Measurements from ENCODE around the gene FBXO17. TPM values are rescaled to one million over a fixed set of nuclear protein-coding genes. Genes with fewer than 3 reads are reported as not detected.
A peak's percentile ranks its signal among the peaks of the same experiment; 100 is the strongest.
"Not testable (repeated sequence)": the region's sequence is repeated elsewhere in the genome, so short reads cannot be mapped to it uniquely, and the experiment has no call there.

The FBXO17 gene
- total RNA-seq, 1 donor from 2014 or later = not detected

DNA sequence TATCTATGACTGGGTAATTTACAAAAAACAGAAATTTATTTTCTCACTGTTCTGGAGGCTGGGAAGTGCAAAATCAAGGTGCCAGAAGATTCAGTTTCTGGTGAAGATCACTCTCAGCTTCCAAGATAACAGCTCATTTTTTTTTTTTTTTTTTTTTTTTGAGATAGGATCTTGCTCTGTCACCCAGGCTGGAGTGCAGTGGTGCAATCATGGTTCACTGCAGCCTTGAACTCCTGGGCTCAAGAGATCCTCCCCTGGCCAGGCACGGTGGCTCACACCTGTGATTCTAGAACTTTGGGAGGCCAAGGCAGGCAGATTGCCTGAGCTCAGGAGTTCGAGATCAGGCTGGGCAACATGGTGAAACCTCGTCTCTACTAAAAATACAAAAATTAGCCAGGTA is 22.0 kb upstream of the FBXO17 start:
- H3K4me1 Mint-ChIP-seq (ENCODE audit: low read depth) = not testable (repeated sequence)

DNA sequence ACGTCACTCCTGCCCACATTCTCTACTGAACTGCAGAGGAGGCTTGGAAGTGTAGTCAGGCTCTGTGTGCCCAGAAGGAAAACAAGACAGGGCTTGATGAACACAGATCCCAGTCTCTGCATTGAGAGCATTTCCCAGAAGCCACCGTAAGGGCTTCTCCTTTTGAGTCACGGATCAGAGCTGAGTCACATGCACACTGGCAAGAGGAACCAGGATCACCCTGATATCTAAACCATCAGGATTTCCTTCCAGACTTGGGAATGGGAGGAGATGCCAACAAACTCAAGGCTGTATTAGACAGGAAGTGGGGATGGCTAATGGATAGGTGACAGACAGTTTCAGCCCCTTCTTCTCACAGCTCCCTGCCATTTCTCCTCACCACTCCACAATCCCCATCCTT is 17.7 kb upstream of the FBXO17 start:
- intact Hi-C loops (cut with micrococcal nuclease) = no loop called here
- H3K36me3 Mint-ChIP-seq (ENCODE audit: low read depth) = no peaks in the 10 kb centered on the region
- no peak overlapping the region for H3K27ac Mint-ChIP-seq

More for the DNA sequence above, 22.0 kb upstream of the FBXO17 start:
- H3K9me3 Mint-ChIP-seq; H3K36me3 Mint-ChIP-seq (ENCODE audit: low read depth); DNase-seq (ENCODE audit: low spot score); H3K4me3 Mint-ChIP-seq (ENCODE audit: low read depth); intact Hi-C loops (cut with micrococcal nuclease); H3K27me3 Mint-ChIP-seq (ENCODE audit: low read depth); H3K27ac Mint-ChIP-seq: not testable (repeated sequence)

DNA sequence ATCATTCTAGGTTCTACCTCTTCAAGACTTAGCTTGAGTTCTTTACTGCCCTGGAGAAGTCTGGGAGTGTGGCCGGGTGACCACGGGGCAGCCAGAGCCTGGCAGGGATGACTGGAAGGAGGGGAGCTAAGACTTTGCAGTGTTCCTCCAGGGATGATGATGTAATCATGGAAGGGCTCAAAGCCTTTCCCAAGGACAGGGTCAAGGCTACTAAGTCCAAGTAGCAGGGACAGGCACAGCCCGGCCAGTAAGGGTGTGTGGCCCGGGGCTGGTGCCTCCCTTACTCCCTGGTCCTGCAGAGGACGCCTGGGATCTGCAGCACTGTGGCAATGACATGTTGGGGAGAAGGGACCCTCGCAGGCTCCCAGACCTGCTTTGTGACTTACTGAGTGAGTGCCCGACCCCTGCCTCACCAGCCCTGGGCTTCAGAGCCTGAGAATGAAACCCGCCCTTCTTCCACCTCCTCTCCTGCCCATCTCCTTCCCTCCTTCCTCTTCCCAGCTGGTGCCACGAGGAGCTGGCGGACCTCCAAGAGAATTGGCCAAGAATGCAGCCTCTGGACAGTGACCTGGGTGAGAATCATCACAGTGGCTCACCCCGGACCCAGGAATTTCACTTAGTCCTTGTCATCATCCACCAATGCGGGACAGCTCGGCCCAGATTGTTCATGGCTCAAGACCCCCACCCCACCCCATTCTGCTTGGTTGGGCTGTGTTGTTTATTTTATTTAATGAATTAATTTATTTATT is 15.6 kb upstream of the FBXO17 start:
- no peak for DNase-seq (ENCODE audit: low spot score)
- Mint-ChIP-seq H3K9me3 (no peaks in the 10 kb centered on the region), H3K27me3 (ENCODE audit: low read depth) (peaks cover 8% of the 10 kb centered on the region), H3K27ac (no peak overlapping the region), H3K4me3 (ENCODE audit: low read depth) (no peak overlapping the region), H3K36me3 (ENCODE audit: low read depth) (no peaks in the 10 kb centered on the region), H3K4me1 (ENCODE audit: low read depth) (no peaks in the 10 kb centered on the region)
- intact Hi-C loops (cut with micrococcal nuclease) = no loop called here

More for the DNA sequence above, 17.7 kb upstream of the FBXO17 start:
- Mint-ChIP-seq H3K4me3 (ENCODE audit: low read depth) (no peak overlapping the region), H3K9me3 (no peaks in the 10 kb centered on the region), H3K27me3 (ENCODE audit: low read depth) (peaks cover 8% of the 10 kb centered on the region), H3K4me1 (ENCODE audit: low read depth) (no peaks in the 10 kb centered on the region)
- DNase-seq (ENCODE audit: low spot score) = no peak

DNA sequence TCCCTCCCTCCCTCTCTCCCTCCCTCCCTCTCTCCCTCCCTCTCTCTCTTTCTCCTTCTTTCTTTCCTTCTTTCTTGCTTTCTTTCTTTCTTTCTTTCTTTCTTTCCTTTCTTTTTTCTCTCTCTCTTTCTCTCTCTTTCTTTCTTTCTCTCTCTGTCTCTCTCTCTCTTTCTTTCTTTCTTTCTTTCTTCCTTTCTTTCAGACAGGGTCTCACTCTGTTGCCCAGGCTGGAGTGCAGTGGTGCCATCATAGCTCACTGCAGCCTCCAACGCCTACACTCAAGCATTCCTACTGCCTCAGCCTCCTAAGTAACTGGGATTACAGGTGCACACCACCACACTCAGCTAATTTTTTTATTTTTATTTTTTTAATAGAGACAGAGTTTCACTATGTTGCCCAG is 14.1 kb upstream of the FBXO17 start:
- intact Hi-C loops (cut with micrococcal nuclease); H3K9me3 Mint-ChIP-seq: not testable (repeated sequence)

DNA sequence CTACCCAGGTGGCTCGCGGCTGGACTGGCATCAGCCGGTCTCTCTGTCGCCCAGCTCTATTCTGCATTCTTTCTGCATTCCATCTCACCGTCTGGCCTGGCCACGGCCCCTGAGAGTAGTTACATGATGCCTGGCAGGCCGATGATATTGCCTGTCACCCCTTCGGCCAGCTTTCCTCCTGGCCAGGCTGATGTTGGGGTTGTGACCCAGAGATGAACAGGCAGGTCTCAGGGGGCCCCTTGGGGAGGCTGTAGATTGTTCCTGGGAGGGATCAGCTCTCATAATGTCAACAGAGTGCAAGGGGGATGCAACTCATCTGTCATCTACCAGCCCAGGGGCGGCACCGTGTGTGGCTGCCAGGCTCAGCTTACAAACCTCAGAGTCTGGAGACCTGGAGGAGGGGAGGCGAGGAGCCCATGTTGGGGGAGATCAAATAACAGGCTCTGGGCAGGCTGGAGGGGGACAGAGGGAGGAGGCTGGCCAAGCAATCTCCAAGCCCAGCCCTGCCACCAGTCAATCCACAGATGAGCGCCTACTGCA is 13.6 kb upstream of the FBXO17 start:
- H3K4me1 Mint-ChIP-seq (ENCODE audit: low read depth) = no peaks in the 10 kb centered on the region
- H3K27me3 Mint-ChIP-seq (ENCODE audit: low read depth) = peaks cover 8% of the 10 kb centered on the region
- no peak overlapping the region for H3K27ac Mint-ChIP-seq
- intact Hi-C loops (cut with micrococcal nuclease) = no loop called here
- DNase-seq (ENCODE audit: low spot score) = no peak
- no peaks in the 10 kb centered on the region for H3K9me3 Mint-ChIP-seq
- H3K36me3 Mint-ChIP-seq (ENCODE audit: low read depth) = no peaks in the 10 kb centered on the region
- H3K4me3 Mint-ChIP-seq (ENCODE audit: low read depth) = no peak overlapping the region

More for the DNA sequence above, 14.1 kb upstream of the FBXO17 start:
- not testable (repeated sequence) for H3K27me3 Mint-ChIP-seq (ENCODE audit: low read depth); H3K4me1 Mint-ChIP-seq (ENCODE audit: low read depth); H3K4me3 Mint-ChIP-seq (ENCODE audit: low read depth); DNase-seq (ENCODE audit: low spot score); H3K27ac Mint-ChIP-seq; H3K36me3 Mint-ChIP-seq (ENCODE audit: low read depth)

GRCh38 chr19:38988627-38989026 is 13.1 kb upstream of the FBXO17 start:
- H3K4me1 Mint-ChIP-seq (ENCODE audit: low read depth); DNase-seq (ENCODE audit: low spot score); intact Hi-C loops (cut with micrococcal nuclease); H3K27me3 Mint-ChIP-seq (ENCODE audit: low read depth); H3K27ac Mint-ChIP-seq; H3K9me3 Mint-ChIP-seq; H3K4me3 Mint-ChIP-seq (ENCODE audit: low read depth); H3K36me3 Mint-ChIP-seq (ENCODE audit: low read depth): not testable (repeated sequence)

DNA sequence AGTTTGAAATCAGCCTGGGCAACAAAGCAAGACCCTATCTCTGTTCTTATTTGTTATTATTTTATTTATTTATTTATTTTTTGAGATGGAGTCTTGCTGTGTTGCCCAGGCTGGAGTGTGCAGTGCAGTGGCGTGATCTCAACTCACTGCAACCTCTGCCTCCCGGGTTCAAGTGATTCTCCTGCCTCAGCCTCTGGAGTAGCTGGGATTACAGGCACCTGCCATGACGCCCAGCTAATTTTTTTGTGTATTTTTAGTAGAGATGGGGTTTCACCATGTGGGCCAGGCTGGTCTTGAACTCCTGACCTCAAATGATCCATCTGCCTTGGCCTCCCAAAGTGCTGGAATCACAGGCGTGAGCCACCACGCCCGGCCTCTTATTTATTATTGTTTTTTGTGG is 12.2 kb upstream of the FBXO17 start:
- intact Hi-C loops (cut with micrococcal nuclease); H3K27ac Mint-ChIP-seq; H3K9me3 Mint-ChIP-seq: not testable (repeated sequence)

GRCh38 chr19:38985262-38985661 is 9.7 kb upstream of the FBXO17 start:
- peaks cover 8% of the 10 kb centered on the region for H3K27me3 Mint-ChIP-seq (ENCODE audit: low read depth)
- intact Hi-C loops (cut with micrococcal nuclease) = no loop called here
- no peaks in the 10 kb centered on the region for H3K36me3 Mint-ChIP-seq (ENCODE audit: low read depth)

More for the DNA sequence above, 12.2 kb upstream of the FBXO17 start:
- H3K4me1 Mint-ChIP-seq (ENCODE audit: low read depth); H3K4me3 Mint-ChIP-seq (ENCODE audit: low read depth); DNase-seq (ENCODE audit: low spot score); H3K27me3 Mint-ChIP-seq (ENCODE audit: low read depth); H3K36me3 Mint-ChIP-seq (ENCODE audit: low read depth): not testable (repeated sequence)

DNA sequence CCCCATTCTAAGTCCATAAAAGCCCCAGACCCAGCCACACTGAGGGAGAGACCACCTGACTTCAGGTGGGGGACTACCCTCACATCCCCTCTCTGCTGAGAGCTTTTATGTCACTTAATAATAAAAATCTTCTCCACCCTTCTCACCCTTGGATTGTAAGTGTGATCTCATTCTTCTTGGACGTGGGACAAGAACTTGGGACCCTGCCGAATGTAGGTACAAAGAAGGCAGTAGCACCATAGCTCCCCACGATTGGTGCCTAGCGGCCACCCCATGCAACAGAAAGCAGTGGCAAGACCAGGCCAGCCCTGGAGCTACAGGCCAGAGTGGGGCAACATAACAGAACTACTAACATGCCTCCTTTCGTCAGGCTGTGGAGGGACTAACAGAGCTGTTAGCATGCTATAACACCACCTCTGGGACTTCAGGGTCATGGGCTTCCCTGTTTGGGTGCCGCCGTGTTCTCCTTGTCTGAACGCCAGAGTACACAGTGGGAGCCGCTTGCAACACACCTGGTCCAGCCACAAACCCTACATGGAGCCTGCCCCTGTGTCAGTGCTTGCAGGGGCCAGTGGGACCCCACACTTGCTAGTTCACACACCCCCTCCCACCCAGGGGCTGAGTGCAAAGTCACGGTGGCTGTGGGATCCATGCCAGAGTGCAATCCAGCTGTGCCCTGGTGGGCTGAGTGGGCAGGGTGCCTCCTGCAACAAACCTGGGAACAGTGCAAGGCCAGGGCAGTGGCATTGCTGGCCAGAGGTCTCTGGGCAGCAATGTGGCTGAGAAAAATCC is 5.2 kb upstream of the FBXO17 start:
- Mint-ChIP-seq H3K4me1 (ENCODE audit: low read depth) (peaks cover 21% of the 10 kb centered on the region), H3K4me3 (ENCODE audit: low read depth) (no peak overlapping the region), H3K36me3 (ENCODE audit: low read depth) (no peaks in the 10 kb centered on the region), H3K9me3 (peaks cover 12% of the 10 kb centered on the region), H3K27me3 (ENCODE audit: low read depth) (peaks cover 10% of the 10 kb centered on the region), H3K27ac (no peak overlapping the region)
- DNase-seq (ENCODE audit: low spot score) = no peak
- intact Hi-C loops (cut with micrococcal nuclease) = no loop called here

More at GRCh38 chr19:38985262-38985661, 9.7 kb upstream of the FBXO17 start:
- Mint-ChIP-seq H3K27ac (no peak overlapping the region), H3K4me3 (ENCODE audit: low read depth) (no peak overlapping the region), H3K9me3 (peaks cover 5% of the 10 kb centered on the region), H3K4me1 (ENCODE audit: low read depth) (no peaks in the 10 kb centered on the region)
- no peak for DNase-seq (ENCODE audit: low spot score)

DNA sequence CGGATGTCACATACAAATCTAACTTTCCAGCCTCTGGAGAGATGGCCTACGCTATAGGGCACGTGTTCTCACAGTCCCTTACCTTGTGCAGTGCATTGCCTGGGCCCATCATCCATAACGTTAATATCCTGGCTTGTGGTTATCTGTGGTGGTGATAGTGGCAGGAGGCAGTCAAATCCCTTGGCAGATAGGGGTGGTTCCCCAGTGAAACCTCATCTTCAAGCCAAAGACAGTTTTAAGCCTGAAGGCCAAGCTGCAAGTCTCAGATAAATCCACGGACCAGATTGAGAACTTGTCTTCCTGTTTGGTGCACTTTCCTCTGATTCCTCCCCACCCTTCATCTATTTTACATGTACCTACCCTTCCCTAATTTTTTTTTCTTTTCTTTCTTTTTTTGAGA is 4.3 kb upstream of the FBXO17 start:
- H3K36me3 Mint-ChIP-seq (ENCODE audit: low read depth) = no peaks in the 10 kb centered on the region
- H3K27me3 Mint-ChIP-seq (ENCODE audit: low read depth) = peaks cover 14% of the 10 kb centered on the region
- H3K4me1 Mint-ChIP-seq (ENCODE audit: low read depth) = peaks cover 25% of the 10 kb centered on the region
- H3K4me3 Mint-ChIP-seq (ENCODE audit: low read depth) = no peak overlapping the region
- intact Hi-C loops (cut with micrococcal nuclease) = loop anchor here (2.0 to 10.0 kb wide), 2 partner anchors 17 to 55 kb away; partner anchors contain the start of gene FBXO27
- no peak overlapping the region for H3K27ac Mint-ChIP-seq
- DNase-seq (ENCODE audit: low spot score) = no peak
- peaks cover 12% of the 10 kb centered on the region for H3K9me3 Mint-ChIP-seq

DNA sequence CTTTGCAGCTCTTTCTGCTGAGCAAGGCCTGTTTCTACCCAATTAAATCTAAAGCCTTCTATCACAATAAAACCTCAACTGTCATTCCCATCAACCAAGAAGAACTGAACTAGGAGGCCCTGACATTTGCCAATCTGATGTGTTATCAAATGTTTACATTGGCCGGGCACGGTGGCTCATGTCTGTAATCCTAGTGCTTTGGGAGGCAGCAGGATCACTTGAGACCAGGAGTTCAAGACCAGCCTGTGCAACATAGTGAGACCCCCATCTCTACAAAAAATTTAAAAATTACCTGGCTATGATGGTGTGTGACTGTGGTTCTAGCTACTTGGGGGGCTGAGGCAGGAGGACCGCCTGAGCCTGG is 2.8 kb upstream of the FBXO17 start:
- Mint-ChIP-seq H3K9me3 (peaks cover 12% of the 10 kb centered on the region), H3K4me1 (ENCODE audit: low read depth) (peaks cover 27% of the 10 kb centered on the region), H3K36me3 (ENCODE audit: low read depth) (no peaks in the 10 kb centered on the region), H3K27ac (peak overlapping the region; percentile 70), H3K27me3 (ENCODE audit: low read depth) (peaks cover 19% of the 10 kb centered on the region), H3K4me3 (ENCODE audit: low read depth) (no peak overlapping the region)
- intact Hi-C loops (cut with micrococcal nuclease) = loop anchor here (2.0 to 10.0 kb wide), 2 partner anchors 16 to 56 kb away; partner anchors contain the start of gene FBXO27
- no peak for DNase-seq (ENCODE audit: low spot score)

- peaks cover 19% of the 10 kb centered on the region for H3K27me3 Mint-ChIP-seq (ENCODE audit: low read depth)
- peaks cover 12% of the 10 kb centered on the region for H3K9me3 Mint-ChIP-seq
- no peaks in the 10 kb centered on the region for H3K36me3 Mint-ChIP-seq (ENCODE audit: low read depth)
- peak overlapping the region; percentile 70 for H3K27ac Mint-ChIP-seq
- peaks cover 27% of the 10 kb centered on the region for H3K4me1 Mint-ChIP-seq (ENCODE audit: low read depth)
- DNase-seq (ENCODE audit: low spot score) = peak; percentile 42
- no peak overlapping the region for H3K4me3 Mint-ChIP-seq (ENCODE audit: low read depth)
- intact Hi-C loops (cut with micrococcal nuclease) = loop anchor here (2.0 to 10.0 kb wide), 2 partner anchors 15 to 57 kb away; partner anchors contain the start of gene FBXO27
Measured at GRCh38 chr19:38977445-38978325, 2.1 kb upstream of the FBXO17 start.
